Hematopoietic multipotent progenitor cell treated with erythropoietin and hydrocortisone succinate and interleukin-3 and kit ligand, for 6 days (in vitro differentiated cells): ENCODE results near the gene CD72.

Experiments
- DNase-seq: peaks from one replicate; pipeline ENCODE4 v3.0.0-alpha.2; 2015

Gene CD72, protein sequence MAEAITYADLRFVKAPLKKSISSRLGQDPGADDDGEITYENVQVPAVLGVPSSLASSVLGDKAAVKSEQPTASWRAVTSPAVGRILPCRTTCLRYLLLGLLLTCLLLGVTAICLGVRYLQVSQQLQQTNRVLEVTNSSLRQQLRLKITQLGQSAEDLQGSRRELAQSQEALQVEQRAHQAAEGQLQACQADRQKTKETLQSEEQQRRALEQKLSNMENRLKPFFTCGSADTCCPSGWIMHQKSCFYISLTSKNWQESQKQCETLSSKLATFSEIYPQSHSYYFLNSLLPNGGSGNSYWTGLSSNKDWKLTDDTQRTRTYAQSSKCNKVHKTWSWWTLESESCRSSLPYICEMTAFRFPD

DNA sequence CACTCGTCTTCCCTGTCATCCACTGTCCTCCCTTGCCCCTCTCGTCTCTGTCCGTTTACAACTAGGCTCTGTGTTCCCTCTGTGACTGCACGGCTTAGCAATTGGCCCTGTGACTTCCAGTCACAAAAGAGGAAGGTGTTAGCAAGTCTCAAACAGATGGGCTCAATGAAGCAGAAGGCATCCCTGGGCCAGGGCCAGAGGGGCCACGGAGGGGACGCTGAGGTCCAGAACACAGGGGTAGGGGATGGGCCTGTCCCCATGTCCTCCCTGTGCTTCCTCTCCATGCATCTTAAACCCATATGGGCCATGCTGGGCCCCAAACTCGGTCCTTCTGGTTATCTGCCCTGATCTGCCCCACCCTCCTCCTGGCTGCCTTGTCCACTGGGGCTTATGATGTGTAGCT, at the start of gene CD72:
Gene CD72 (minus strand): TSS at position 89 of the 403 bp plus-strand sequence. CDS start 110 bp downstream, outside the sequence.
- peak; percentile 17 for DNase-seq

DNA sequence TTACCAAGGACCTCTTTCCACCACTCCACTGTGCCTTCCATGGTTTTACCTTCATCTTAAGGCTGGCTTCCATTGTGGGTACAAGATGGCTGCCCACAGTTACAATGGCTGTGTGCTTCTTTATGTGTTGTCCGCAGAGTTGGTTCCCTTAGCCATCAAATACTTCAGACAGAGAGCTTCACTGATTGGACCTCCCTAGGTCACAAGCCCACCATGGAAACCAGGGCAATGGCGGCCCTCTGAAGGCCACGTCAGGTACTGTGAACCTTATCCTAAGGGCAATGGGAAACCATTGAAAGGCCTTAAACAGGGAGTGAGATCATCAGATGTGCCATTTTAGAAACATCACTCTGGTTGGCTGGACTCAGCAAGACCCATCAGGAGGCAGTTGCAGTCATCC, 49.7 kb upstream of the CD72 start:
- no peak for DNase-seq

DNA sequence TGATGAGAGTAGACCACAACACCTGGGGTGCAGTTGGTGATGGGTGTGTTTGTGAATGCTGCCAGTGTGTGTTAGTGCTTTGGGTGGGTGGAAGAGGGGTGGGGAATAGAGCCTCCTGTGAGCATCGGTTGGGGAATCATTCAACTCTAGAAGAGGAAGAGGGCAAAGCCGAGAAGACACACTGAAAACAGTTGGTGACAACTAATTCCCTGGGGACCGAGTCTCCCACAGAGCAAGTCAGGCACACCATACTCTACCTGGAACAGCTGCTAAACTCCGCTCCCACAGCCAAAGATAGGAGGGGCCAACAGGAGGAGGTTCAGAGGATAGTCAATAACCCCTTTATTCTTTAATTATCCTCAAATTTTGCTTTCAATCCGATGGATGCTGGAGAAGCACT, 48.3 kb upstream of the CD72 start:
- DNase-seq = no peak

DNA sequence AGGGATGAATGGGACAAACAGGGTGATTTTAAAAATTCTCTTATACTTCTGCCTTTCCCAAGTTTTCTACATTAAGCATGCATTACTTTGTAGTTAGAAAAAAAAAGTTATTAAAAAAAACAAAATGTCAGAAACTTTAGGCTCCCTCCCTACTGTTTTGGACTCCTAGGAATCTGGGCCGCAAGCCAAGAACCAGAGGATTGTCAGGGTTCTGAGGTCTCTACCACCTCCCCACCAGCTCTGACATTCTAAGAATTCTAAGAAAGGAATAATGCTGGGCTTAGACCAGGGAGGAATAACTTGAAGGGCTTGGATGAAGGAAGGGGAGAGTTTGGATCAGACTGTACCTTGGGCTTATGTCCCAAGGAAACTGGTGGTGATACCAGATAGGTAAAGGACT, 47.8 kb upstream of the CD72 start:
- no peak for DNase-seq

DNA sequence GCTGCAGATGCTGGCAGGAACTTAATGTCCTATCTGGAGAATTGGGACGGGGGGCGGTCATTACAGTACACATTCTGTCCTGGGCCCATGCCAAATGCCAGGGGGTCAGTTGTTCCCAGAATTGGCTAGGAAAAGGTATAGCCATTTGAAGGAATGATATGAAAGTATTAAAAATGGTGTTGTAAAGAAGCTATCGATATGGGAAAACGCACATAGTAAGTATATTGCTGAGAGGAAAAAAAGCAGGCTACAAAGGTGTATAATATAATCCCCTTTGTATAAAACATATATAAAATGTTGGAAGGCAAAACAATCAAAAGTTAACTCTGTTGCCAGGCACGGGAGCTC, 47.2 kb upstream of the CD72 start:
- no peak for DNase-seq

DNA sequence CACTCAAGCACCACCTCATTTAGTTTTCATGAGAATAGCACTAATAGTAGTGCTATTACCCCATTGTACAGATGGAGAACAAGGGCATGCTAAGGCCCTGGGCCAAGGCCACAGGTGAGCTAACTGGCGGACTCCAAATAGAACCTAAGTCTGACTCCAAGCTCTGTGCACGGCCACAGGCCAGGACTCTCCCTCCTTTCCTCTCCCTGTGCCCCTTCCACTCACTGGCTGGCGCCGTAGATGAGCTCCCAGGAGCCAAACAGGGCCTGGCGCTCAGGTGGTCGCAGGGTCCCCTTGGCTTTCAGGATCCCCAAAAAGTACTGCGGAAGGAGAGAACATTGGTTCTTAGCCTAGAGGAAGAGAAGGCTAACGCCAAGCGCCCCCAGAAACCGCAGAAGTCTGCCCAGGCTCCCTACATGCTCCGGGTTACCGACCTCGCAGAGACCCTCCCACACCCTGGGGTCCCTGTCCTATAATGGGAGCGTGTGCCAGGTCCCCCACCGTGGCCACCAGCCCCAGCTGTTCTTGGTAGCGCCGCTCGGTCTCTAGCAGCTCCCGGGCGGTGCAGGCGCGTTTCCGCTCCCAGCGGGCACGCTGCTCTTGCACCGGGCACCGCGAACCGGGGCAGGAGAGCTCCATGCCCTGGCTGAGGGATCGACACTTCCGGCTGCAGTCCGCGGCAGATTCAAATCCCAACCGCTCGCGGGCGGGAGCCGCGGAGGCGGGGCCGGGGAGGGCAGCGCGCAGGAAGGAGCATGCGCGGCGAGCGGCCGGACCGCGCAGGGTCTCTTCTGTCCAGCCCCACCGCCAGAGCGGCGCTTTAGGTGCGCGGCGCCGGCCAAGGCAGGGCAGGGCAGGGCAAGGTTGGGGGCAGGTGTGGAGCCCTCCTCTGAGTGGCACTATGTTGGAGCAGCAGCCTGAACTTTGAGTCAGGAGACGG, 46.6 kb upstream of the CD72 start, which contains the start of gene ARHGEF39:
Gene ARHGEF39 (minus strand): TSS at position 665 of the 940 bp plus-strand sequence. CDS start 26 bp downstream, at position 639.
- peak; percentile 89 for DNase-seq

DNA sequence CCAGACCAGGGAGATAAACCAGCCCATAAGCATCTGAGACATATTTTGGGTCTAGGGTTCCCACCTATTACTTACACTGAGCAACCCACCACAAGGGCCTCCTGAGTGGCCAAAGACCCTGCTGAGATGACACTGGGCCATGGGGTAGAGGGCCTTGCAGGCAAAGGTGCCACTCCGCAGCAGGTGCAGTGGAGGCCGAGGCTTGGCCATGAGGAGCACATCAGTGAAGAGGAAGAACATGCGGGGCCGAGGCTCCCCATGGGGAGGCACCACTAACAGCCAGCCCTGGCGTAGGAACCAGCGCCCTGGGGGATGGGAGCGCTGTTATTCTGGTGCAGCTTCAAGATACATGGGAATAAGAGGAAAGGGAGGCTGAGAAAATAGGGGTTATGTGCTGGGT, 44.2 kb upstream of the CD72 start:
- DNase-seq = no peak

DNA sequence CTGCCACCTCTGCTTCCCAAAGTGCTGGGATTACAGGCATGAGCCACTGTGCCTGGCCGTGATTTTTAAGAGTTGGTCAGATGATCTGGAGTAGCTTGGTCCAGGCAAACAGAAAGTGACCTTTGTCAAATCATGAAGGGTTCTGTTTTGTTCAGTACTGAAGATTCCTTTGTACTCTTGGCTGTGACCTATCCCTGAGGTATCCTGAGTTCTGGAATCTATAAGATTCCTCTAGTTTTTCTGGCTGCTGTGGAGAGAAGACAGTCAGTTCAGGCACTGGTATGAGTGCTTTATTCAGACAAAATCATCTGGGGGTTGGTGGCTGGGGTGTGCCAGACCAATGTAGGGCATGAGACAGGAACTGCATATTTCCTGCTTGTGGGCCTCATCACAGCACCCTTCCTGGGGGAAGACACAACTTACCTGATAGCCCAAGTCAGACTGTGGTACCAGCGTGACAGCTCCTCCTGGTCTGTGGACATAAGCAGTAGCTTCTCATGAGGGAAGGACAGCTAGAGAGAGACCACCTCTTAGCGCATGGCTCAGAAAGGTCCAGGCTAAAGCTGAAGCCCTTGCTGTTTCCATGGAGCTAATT, 43.6 kb upstream of the CD72 start:
- no peak for DNase-seq

DNA sequence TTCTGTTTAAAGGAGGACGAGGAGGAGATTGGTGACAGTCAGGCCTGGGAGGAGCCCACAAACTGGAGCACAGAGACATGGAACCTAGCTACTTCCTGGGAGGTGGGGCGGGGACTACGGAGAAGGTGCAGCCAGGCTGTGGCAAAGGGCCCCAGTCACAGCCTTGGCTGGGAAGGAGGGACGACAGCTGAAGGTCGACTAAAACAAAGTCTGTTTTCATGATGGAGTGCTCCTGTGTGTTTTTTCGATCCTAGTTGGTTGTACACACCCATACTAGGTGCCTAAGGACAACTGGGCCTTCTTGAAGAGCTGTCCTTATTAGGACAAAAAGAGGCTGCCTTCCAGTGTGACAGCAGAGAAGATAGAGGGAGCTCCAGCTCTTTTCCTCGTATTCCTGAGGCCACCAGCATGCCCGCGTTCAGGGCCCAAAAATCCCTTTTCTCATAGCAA, 42.8 kb upstream of the CD72 start:
- DNase-seq = no peak

DNA sequence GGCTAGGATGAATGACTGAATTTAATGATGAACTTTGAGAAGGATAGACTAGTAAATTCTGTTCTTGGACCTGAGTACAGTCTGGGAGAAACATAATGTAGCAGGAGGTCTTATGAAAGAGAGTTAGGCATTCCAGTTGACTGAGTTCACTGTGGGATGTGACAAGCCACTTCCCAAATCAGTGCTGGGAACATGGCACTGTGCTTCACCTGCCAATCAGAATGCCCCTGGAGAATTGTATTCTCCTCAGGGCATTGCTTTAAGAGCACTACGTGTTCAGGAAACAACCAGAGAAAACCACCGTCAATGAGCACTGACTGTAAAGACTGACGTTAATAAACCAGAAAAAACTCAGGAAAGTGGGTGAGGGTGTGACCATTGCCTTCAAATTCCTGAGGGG, 41.1 kb upstream of the CD72 start:
- DNase-seq = no peak

DNA sequence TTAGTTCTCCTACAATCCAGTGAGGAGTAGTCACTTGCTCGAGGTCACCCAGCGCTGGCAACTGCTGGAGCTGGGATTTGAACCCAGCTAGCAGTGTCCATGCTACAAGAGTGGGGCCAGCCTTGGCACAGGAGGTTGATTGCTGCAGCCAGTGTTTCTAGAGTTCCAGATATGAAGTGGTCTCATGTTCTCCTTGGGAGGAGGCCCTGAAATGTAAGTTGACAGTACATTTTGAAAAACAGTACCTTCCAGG, 40.7 kb upstream of the CD72 start:
- DNase-seq = peak; percentile 65

DNA sequence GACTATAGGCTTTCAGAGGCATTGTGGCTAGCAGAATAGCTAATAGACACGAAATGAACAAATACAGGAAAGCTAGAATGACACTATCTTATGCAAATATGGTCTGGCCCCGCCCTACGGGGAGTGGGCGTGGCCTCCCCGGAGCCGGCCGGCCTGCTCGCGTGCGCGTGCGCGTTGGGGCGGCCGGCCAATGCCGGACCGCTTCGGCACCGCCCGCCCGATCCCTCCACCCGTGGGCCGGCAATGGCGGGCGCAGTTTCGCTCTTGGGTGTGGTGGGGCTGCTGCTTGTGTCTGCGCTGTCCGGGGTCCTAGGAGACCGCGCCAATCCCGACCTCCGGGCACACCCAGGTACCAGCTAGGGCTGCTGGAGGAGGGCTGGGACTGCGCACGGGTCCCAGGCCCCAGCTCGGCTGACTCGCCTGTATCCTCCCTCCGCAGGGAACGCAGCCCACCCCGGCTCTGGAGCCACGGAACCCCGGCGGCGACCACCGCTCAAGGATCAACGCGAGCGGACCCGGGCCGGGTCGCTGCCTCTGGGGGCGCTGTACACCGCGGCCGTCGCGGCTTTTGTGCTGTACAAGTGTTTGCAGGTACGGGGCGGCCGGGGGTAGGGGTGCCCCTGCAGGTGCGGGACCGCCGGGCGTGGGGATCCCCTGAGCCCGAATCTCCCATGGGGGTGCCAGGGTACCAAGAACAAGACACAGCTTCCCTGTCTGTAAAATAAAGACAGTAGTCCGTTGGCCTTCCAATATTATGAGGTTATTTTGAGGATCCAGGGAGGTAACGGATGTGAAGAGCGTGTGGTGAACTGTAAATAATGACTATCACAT, 40.1 kb upstream of the CD72 start, which contains the start of gene CCDC107:
Gene CCDC107 (plus strand): TSS at position 156 of the 831 bp plus-strand sequence. CDS start 88 bp downstream, at position 244.
- DNase-seq = peak; percentile 89

DNA sequence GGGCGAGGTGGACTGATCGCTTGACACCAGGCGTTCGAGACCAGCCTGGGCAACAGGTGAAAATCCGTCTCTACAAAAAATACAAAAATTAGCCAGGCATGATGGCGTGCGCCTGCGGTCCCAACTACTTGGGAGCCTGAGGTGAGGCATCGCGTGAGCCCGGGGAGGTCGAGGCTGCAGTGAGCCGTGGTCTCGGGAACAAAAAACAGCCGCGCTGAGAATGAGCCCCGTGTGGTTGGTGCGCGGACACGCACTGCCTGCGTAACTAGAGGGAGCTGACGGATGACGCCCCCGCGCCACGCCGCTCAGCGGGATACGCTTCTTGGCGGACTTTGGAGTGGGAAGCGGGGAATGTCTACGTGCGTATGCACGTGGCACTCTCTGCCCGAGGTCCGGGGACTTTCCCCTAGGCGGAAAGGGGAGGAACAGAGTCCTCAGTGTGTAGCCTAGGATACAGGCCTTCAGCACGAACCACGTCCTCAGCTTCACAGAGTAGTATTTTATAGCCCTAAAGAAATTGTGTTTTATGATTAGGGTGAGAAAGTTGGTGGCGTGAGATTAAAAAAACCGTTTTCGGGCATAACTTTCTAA, 39.4 kb upstream of the CD72 start, which contains the start of gene RMRP:
Gene RMRP (minus strand): TSS at position 474 of the 591 bp plus-strand sequence.
- peak; percentile 99 for DNase-seq

DNA sequence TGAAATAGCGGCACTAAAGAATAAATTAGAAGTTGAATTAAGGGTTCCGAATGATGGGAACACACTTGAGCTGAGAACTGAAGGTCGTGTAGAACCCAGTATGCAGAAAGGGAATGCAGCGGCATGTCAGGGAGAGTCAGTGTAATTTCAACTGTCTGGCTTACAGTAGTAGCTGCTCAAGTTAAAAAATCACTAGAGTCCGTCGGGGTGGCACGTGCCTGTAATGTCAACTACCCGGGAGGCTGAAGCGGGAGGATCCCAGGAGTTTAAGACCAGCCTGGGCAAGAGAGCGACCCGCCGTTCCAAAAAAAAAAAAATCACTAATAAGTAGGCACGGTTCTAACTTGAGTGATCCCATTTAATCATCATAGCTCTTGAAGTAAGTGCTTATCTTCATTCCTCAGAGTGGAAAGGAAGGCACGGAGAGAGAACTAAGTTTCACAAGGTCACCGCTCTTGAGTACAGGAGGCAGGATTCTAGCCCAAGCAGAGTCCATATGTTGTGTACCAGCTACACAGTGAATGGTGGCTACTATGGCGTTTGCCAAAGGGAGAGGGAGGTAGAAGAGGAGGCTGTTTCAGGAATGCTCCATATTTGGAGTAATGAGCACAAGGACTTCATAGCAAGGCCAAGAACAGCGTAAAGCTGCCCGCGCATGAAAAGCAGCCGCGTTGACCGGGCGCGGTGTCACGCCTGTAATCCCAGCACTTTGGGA, 38.8 kb upstream of the CD72 start:
- DNase-seq = peak; percentile 59

DNA sequence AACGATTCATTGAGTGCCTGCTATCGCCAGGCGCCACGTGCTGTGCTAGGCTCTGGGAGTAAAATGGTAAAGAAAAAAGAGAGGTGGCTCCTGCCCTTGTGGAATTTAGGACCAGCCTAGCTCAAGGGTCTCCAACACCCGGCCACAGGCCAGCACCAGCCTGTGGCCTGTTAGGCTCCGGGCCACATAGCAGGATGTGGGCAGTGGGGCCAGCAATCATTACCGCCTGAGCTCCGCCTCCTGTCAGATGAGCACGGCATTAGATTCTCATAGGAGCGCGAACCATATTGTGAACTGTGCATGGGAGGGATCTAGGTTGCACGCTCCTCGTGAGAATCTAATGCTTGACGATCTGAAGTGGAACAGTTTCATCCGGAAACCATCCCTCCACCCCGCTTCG, 38.1 kb upstream of the CD72 start:
- DNase-seq = peak; percentile 45

DNA sequence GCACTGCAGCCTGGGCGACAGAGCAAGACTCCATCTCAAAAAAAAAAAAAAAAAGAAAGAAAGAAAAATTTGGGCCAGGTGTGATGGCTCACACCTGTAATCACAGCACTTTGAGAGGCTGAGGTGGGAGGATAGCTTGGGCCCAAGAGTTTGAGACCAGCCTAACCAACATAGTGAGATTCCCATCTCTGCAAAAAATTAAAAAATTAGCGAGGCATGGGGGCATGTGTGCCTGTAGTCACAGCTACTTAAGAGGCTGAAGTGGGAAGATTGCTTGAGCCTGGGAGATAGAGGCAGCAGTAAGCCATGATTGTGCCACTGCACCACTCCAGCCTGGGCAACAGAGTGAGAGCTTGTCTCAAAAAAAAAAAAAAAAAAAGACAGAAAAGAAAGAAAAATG, 35.4 kb upstream of the CD72 start:
- DNase-seq = no peak

DNA sequence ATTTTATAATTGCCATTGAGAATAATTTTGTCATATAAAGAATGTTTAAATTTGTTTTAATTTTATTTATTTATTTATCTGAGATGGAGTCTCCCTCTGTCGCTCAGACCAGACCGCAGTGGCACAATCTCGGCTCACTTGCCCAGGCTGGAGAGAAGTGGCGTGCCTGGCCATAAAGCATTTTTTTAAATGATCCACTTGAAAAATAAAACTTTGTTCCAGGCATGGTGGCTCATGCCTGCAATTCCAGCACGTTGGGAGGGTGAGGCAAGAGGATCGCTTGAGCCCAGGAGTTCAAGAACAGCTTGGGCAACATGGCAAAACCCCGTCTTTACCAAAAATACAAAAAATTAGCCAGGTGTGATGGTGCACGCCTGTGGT, 34.6 kb upstream of the CD72 start:
- DNase-seq = no peak

DNA sequence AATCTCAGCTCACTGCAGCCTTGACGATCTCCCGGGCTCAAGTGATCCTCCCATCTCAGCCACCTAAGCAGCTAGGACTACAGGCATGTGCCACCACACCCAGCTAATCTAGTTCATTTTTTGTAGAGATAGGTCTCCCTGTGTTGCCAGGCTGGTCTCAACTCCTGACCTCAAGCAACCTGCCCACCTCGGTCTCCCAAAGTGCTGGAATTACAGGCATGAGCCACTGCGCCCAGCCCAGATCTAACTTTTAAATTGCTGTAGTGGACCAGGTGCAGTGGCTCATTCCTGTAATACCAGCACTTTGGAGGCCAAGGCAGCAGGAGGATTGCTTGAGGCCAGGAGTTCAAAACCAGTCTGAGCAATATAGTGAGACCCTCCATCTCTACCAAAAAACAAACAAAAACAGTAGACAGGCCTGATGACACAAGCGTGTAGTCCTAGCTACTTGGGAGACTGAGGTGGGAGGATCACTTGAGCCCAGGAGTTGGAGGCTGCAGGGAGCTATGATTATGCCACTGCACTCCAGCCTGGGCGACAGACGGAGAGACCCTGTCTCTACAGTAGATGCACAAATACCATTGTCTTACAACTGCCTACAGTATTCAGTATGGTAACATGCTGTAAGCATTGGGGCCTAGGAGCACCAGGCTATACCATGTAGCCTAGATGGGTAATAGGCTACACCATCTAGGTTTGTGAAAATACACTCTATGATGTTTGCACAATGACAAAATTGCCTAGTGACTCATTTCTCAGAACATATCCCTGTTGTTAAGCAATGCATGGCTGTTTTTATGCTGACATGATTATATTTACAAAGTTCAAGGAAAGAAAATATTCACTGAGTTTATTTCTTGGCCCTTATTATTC, 34.0 kb upstream of the CD72 start:
- peak; percentile 52 for DNase-seq

DNA sequence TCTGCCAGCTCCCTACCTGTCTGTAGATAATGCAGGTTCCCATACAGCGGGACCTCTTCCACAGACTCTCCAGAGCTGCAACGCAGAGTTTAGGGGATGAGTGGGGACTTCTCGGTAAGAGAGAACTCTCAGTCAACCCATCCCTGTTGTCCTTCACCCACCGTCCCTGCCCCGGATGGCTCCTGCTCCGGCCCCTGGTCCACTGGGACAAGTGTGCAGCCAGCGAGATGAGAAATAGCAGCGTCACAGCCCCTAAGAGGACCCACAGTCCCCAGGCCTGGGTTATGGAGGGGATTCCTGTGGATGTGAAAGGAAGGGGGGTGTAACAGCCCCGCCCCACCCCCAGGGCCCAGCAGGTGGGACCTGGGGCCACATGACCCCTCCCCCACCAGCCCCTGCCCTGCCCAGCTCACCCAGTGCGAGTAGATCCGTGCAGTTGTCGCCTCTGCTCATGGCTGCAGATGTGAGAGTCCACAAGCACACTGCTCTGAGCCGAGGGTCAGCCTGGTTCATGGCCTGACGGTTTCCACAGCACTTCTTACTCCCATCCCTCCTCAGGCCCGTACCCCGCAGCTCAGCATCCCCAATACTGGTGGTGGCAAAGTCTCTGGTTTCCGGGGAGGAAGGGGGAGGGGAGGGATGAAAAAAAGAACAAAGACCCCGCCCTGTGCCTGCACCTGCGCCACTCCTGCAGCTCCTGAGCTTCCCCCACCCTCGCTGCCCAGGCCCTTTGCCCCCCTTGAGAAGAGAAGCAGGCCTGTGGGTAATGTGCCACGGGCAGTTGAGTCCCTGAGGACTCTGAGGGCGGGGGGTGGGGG, 32.3 kb upstream of the CD72 start, which contains the start of gene SIT1:
Gene SIT1 (minus strand): TSS at position 591 of the 818 bp plus-strand sequence. CDS start 78 bp downstream, at position 513.
- DNase-seq = no peak
